Measurements from ENCODE around the gene HEXD. TPM values are rescaled to one million over a fixed set of nuclear protein-coding genes. Genes with fewer than 3 reads are reported as not detected.
"Not testable (repeated sequence)": the region's sequence is repeated elsewhere in the genome, so short reads cannot be mapped to it uniquely, and the experiment has no call there.

Gene HEXD
- total RNA-seq, 1 donor from 2014 or later: 14.3 TPM

GRCh38 chr17:82382220-82382932 is 35.8 kb upstream of the HEXD start:
- DNase-seq (ENCODE audit: low spot score in 2 of 2); FAIRE-seq: not testable (repeated sequence)

- DNase-seq (ENCODE audit: low spot score in 2 of 2) (no peak), FAIRE-seq (no peak)
Measured at GRCh38 chr17:82382933-82383255, 35.3 kb upstream of the HEXD start.

GRCh38 chr17:82383411-82383810 is 34.7 kb upstream of the HEXD start:
- no peak for DNase-seq (ENCODE audit: low spot score in 2 of 2)
- no peak for FAIRE-seq

GRCh38 chr17:82384051-82384729 is 34.0 kb upstream of the HEXD start:
- FAIRE-seq (no peak), DNase-seq (ENCODE audit: low spot score in 2 of 2) (no peak)

- no peak for FAIRE-seq
- peak in 1 of 2 donors; percentile 52 for DNase-seq (ENCODE audit: low spot score in 2 of 2)
Measured at GRCh38 chr17:82384730-82385481, 33.2 kb upstream of the HEXD start.

- FAIRE-seq (no peak), DNase-seq (ENCODE audit: low spot score in 2 of 2) (no peak)
Measured at GRCh38 chr17:82385559-82386254, 32.4 kb upstream of the HEXD start.

- FAIRE-seq (no peak), DNase-seq (ENCODE audit: low spot score in 2 of 2) (no peak)
Measured at GRCh38 chr17:82386255-82386831, 31.8 kb upstream of the HEXD start.

- no peak for DNase-seq (ENCODE audit: low spot score in 2 of 2)
- no peak for FAIRE-seq
Measured at GRCh38 chr17:82386881-82387704, 31.1 kb upstream of the HEXD start.

GRCh38 chr17:82387705-82388106 is 30.4 kb upstream of the HEXD start:
- no peak for FAIRE-seq
- no peak for DNase-seq (ENCODE audit: low spot score in 2 of 2)

- DNase-seq (ENCODE audit: low spot score in 2 of 2) (no peak), FAIRE-seq (no peak)
Measured at GRCh38 chr17:82388223-82388921, 29.8 kb upstream of the HEXD start.

- no peak for FAIRE-seq
Measured at GRCh38 chr17:82388922-82389283, 29.2 kb upstream of the HEXD start.

GRCh38 chr17:82389379-82389778 is 28.8 kb upstream of the HEXD start:
- FAIRE-seq: no peak
- no peak for DNase-seq (ENCODE audit: low spot score in 2 of 2)

More at GRCh38 chr17:82388922-82389283, 29.2 kb upstream of the HEXD start:
- no peak for DNase-seq (ENCODE audit: low spot score in 2 of 2)

GRCh38 chr17:82390015-82390859 is 27.9 kb upstream of the HEXD start:
- FAIRE-seq (no peak), DNase-seq (ENCODE audit: low spot score in 2 of 2) (no peak)

GRCh38 chr17:82390860-82391435 is 27.2 kb upstream of the HEXD start:
- FAIRE-seq (no peak), DNase-seq (ENCODE audit: low spot score in 2 of 2) (no peak)

- no peak for DNase-seq (ENCODE audit: low spot score in 2 of 2)
- no peak for FAIRE-seq
Measured at GRCh38 chr17:82391496-82392066, 26.6 kb upstream of the HEXD start.

- FAIRE-seq: no peak
- no peak for DNase-seq (ENCODE audit: low spot score in 2 of 2)
Measured at GRCh38 chr17:82392209-82392920, 25.8 kb upstream of the HEXD start.

- FAIRE-seq (no peak), DNase-seq (ENCODE audit: low spot score in 2 of 2) (no peak)
Measured at GRCh38 chr17:82392941-82393340, 25.2 kb upstream of the HEXD start.
